Endothelial cell of umbilical vein (primary cell): ENCODE data around the gene ARHGEF26. TPM values are rescaled to one million over a fixed set of nuclear protein-coding genes. Genes with fewer than 3 reads are reported as not detected.

Source experiments
- BruUV-seq: library from RNA; stranded (reverse); fragments of 400-500 nt; replicated peaks from 2 replicates; lab custom pipeline; 2021; lab: Mats Ljungman, UMichigan
- CTCF ChIA-PET: fragments of 300-600, 350-600 bp; sonication (Branson Sonifier 250); formaldehyde crosslinking; loops from one replicate; lab custom pipeline; 2021; ENCODE audit warnings: antibody characterized with exemption, inconsistent platforms; lab: Charles Lee
- POLR2A ChIA-PET: fragments of 300-600, 350-600 bp; sonication (Branson Sonifier 250); formaldehyde crosslinking; loops from one replicate; lab custom pipeline; 2021; ENCODE audit warnings: antibody characterized with exemption, inconsistent platforms; lab: Charles Lee
- DNase-seq: peaks from one replicate; pipeline ENCODE4 v3.0.0-alpha.2; 2011; ENCODE audit warnings: low read depth, low spot score
- FAIRE-seq: peaks from 2 replicates; lab custom pipeline; 2011; peaks lifted over from hg19 to GRCh38; lab: Jason Lieb, UNC
- H2AFZ ChIP-seq: 2 replicates; pipeline ENCODE4 v1.6.0; 2012; ENCODE audit warnings: low read depth, low read length, control low read depth, inconsistent platforms
- H3K27ac ChIP-seq: 2 replicates; pipeline ENCODE4 v1.5.1; 2011; ENCODE audit warnings: low read depth, mild to moderate bottlenecking, control low read depth, low read length, moderate library complexity; ENCODE audit not compliant: insufficient read depth
- H3K27me3 ChIP-seq, 2 experiments: 2 replicates each; pipeline versions ENCODE4 v1.6.0 to v1.6.1; 2011; ENCODE audit warnings: low read length in 2 of 2, mixed read lengths in 1 of 2; ENCODE audit not compliant: control insufficient read depth in 2 of 2, insufficient read depth in 2 of 2
- H3K36me3 ChIP-seq, 2 experiments: 2 replicates in 1 of 2; 3 replicates in 1 of 2; pipeline ENCODE4 v1.5.1; 2011; ENCODE audit warnings: low read length in 2 of 2, mild to moderate bottlenecking in 1 of 2, moderate library complexity in 1 of 2; ENCODE audit not compliant: control insufficient read depth in 2 of 2, insufficient read depth in 2 of 2; ENCODE audit errors: extremely low read depth in 1 of 2
- H3K4me1 ChIP-seq: 3 replicates; pipeline ENCODE4 v1.5.1; 2011; ENCODE audit warnings: mild to moderate bottlenecking, low read length; ENCODE audit not compliant: control insufficient read depth, insufficient read depth; ENCODE audit errors: extremely low read depth
- H3K4me2 ChIP-seq: 2 replicates; pipeline ENCODE4 v1.6.1; 2011; ENCODE audit warnings: low read length, control low read depth, mixed read lengths; ENCODE audit not compliant: insufficient read depth
- H3K4me3 ChIP-seq, 3 experiments: fragments of 200-600 bp in 1 of 3; sonication (generic), shearing (Covaris generic) in 1 of 3; replicated peaks in 1 of 3; 2 replicates each; pipeline ENCODE4 v1.5.1; 2011 to 2016; ENCODE audit warnings: control low read depth in 3 of 3, low read length in 3 of 3, mild to moderate bottlenecking in 2 of 3, inconsistent platforms in 1 of 3, low read depth in 1 of 3, moderate library complexity in 1 of 3; ENCODE audit not compliant: insufficient read depth in 1 of 3
- H3K79me2 ChIP-seq: 2 replicates; pipeline ENCODE4 v1.6.0; 2012; ENCODE audit warnings: low read length, inconsistent platforms; ENCODE audit not compliant: control insufficient read depth, insufficient read depth
- H3K9ac ChIP-seq: replicated peaks from 2 replicates; pipeline ENCODE3; 2011; ENCODE audit warnings: low read length, control low read depth; ENCODE audit not compliant: insufficient read depth; ENCODE audit errors: extremely low read depth
- H3K9me1 ChIP-seq: replicated peaks from 3 replicates; pipeline ENCODE4 v1.6.0; 2011; ENCODE audit warnings: mild to moderate bottlenecking, low read length; ENCODE audit not compliant: control insufficient read depth, insufficient read depth; ENCODE audit errors: extremely low read depth
- H3K9me3 ChIP-seq: replicated peaks from 2 replicates; pipeline ENCODE4 v1.5.1; 2012; ENCODE audit warnings: low read length, inconsistent platforms; ENCODE audit not compliant: control insufficient read depth, insufficient read depth
- H4K20me1 ChIP-seq: replicated peaks from 2 replicates; pipeline ENCODE3; 2011; ENCODE audit warnings: mild to moderate bottlenecking, low read length; ENCODE audit not compliant: control insufficient read depth, insufficient read depth; ENCODE audit errors: extremely low read depth
- CTCF ChIP-seq, 2 donors: IDR thresholded peaks; 1 replicate in 1 of 2; 2 replicates in 1 of 2; pipeline ENCODE4 v1.5.1; 2011; ENCODE audit warnings: low read length in 2 of 2, mild to moderate bottlenecking in 2 of 2, moderate library complexity in 2 of 2, control low read depth in 1 of 2, inconsistent platforms in 1 of 2, low read depth in 1 of 2; ENCODE audit not compliant: insufficient read depth in 1 of 2; ENCODE audit errors: extremely low read depth in 1 of 2
- EZH2 ChIP-seq: IDR thresholded peaks from 2 replicates; pipeline ENCODE4 v1.6.1; 2012; ENCODE audit warnings: borderline replicate concordance, low read depth, mild to moderate bottlenecking, moderate library complexity, low read length, inconsistent platforms; ENCODE audit not compliant: severe bottlenecking
- GATA2 ChIP-seq: IDR thresholded peaks from 2 replicates; pipeline ENCODE4 v1.7.0; 2011; ENCODE audit warnings: low read depth, mild to moderate bottlenecking, moderate library complexity, mixed read lengths, low read length; ENCODE audit not compliant: insufficient read length, insufficient read depth
- JUN ChIP-seq: IDR thresholded peaks from 2 replicates; pipeline ENCODE4 v1.6.1; 2011; ENCODE audit warnings: borderline replicate concordance, low read depth; ENCODE audit not compliant: insufficient read length, insufficient read depth
- MAX ChIP-seq: IDR thresholded peaks from 2 replicates; pipeline ENCODE4 v1.6.1; 2011; ENCODE audit not compliant: insufficient read depth, insufficient read length
- MYC ChIP-seq: IDR thresholded peaks from one replicate; pipeline ENCODE4 v1.6.1; 2011; ENCODE audit warnings: mild to moderate bottlenecking, low read depth, low read length
- POLR2A ChIP-seq: IDR thresholded peaks from 2 replicates; pipeline ENCODE4 v1.6.1; 2012; ENCODE audit warnings: low read depth, mild to moderate bottlenecking, control low read depth, low read length
- POLR2AphosphoS5 ChIP-seq: IDR thresholded peaks from 2 replicates; pipeline ENCODE4 v1.6.1; 2012; ENCODE audit warnings: low read depth, mild to moderate bottlenecking, control low read depth, low read length, moderate library complexity; ENCODE audit not compliant: insufficient read depth
- dilution Hi-C: fragments of 300-500 bp; cut with MboI; formaldehyde crosslinking; loops from one replicate; pipeline ENCODE4 v1.15.0; 2019; ENCODE audit warnings: low sequenced_read_pairs; ENCODE audit not compliant: extremely low pct_ligation_motif_present
- intact Hi-C: fragments of 100-400 bp; cut with micrococcal nuclease; formaldehyde crosslinking; loops from one replicate; pipeline ENCODE4 v1.10.0; 2022
- polyA plus RNA-seq, 4 experiments: library from polyadenylated mRNA; depleted of rRNA in 3 of 4; stranded (reverse) in 3 of 4; unstranded in 1 of 4; fragments of >200 nt; gene quantifications; 2 replicates each; pipeline versions ENCODE4 v1.2.1 to v1.2.3, GENCODE V29; 2011 to 2012; ENCODE audit warnings: missing spikeins in 1 of 4
- total RNA-seq: library from RNA; stranded (reverse); gene quantifications from 2 replicates; pipeline ENCODE4 v1.2.3, GENCODE V29; 2021

ARHGEF26 gene
- total and polyA plus RNA-seq, 2 donors (not counting 3 experiments of a cell fraction or from before 2014, with no cell fraction given), result 0.57 to 2.9 TPM

- H3K9me1 ChIP-seq, result no peaks in the 10 kb centered on the region
- H3K9me3 ChIP-seq, result no peaks in the 10 kb centered on the region
- dilution Hi-C loops (no loop called here), intact Hi-C loops (no loop called here)
- H3K27me3 ChIP-seq, result no peaks in the 10 kb centered on the region
- no peaks in the 10 kb centered on the region for H3K4me1 ChIP-seq
- ChIA-PET CTCF (no interaction called here), POLR2A (no interaction called here)
- H4K20me1 ChIP-seq, result no peaks in the 10 kb centered on the region
- no peak overlapping the region for H3K9ac ChIP-seq
- BruUV-seq, result no TSS peak
- TF ChIP-seq CTCF (IDR thresholded peaks at IDR 0.05; ENCODE audit: extremely low read depth in 1 of 2, insufficient read depth in 1 of 2, low read depth in 1 of 2, low read length in 2 of 2) (no peak), MAX (no peak), POLR2AphosphoS5 (no peak), JUN (no peak), POLR2A (no peak), MYC (no peak), EZH2 (no peak), GATA2 (no peak)
- H3K27ac ChIP-seq, result no peak overlapping the region
- no peak overlapping the region for H3K4me2 ChIP-seq
- no peaks in the 10 kb centered on the region for H3K79me2 ChIP-seq
- no peaks in the 10 kb centered on the region for H3K36me3 ChIP-seq
- FAIRE-seq (no peak), DNase-seq (no peak)
- no peak overlapping the region for H2AFZ ChIP-seq
- no peak overlapping the region for H3K4me3 ChIP-seq
Measured at GRCh38 chr3:154177406-154177805, 56.2 kb downstream of the ARHGEF26 start.
